Common myeloid progenitor, CD34-positive (primary cell): Measurements from ENCODE around the gene CCSER1.
"Not testable (repeated sequence)": the region's sequence is repeated elsewhere in the genome, so short reads cannot be mapped to it uniquely, and the experiment has no call there.

Experiments
- CTCF ChIA-PET: fragments of 350-600 bp; sonication (Branson Sonifier 250); formaldehyde crosslinking; loops from one replicate; lab custom pipeline; 2021; ENCODE audit warnings: antibody characterized with exemption; lab: Charles Lee
- POLR2A ChIA-PET: fragments of 350-600 bp; sonication (Branson Sonifier 250); formaldehyde crosslinking; loops from one replicate; lab custom pipeline; 2021; ENCODE audit warnings: antibody characterized with exemption; lab: Charles Lee
- DNase-seq, 3 donors: peaks; one replicate each; pipeline versions ENCODE4 v3.0.0 to v3.0.0-alpha.2; 2013
- H3K27ac ChIP-seq, 2 experiments: 1 replicate in 1 of 2; 2 replicates in 1 of 2; pipeline ENCODE4 v1.7.0; 2013; ENCODE audit warnings: inconsistent platforms in 2 of 2, low read length in 2 of 2, mild to moderate bottlenecking in 2 of 2, low read depth in 1 of 2, moderate library complexity in 1 of 2; ENCODE audit not compliant: severe bottlenecking in 2 of 2, insufficient read depth in 1 of 2, poor library complexity in 1 of 2
- H3K27me3 ChIP-seq, 5 experiments: replicated peaks in 2 of 5; 1 replicate in 3 of 5; 2 replicates in 2 of 5; pipeline versions ENCODE4 v1.6.1 to v1.7.0; 2013; ENCODE audit warnings: low read length in 4 of 5, mild to moderate bottlenecking in 2 of 5, moderate library complexity in 2 of 5, inconsistent platforms in 1 of 5; ENCODE audit not compliant: insufficient read depth in 5 of 5, control insufficient read depth in 4 of 5
- H3K36me3 ChIP-seq, 4 experiments: 1 replicate in 2 of 4; 2 replicates in 2 of 4; pipeline versions ENCODE4 v1.6.1 to v1.7.0; 2013; ENCODE audit warnings: low read length in 3 of 4, control low read depth in 1 of 4, mild to moderate bottlenecking in 1 of 4; ENCODE audit not compliant: control insufficient read depth in 4 of 4, insufficient read depth in 4 of 4
- H3K4me1 ChIP-seq, 4 experiments: 1 replicate in 3 of 4; 2 replicates in 1 of 4; pipeline versions ENCODE4 v1.6.1 to v1.7.1; 2013; ENCODE audit warnings: low read length in 3 of 4, mild to moderate bottlenecking in 3 of 4, control low read depth in 1 of 4, inconsistent platforms in 1 of 4, moderate library complexity in 1 of 4; ENCODE audit not compliant: control insufficient read depth in 4 of 4, insufficient read depth in 4 of 4; ENCODE audit errors: control extremely low read depth in 1 of 4
- H3K4me3 ChIP-seq, 7 experiments: 1 replicate in 4 of 7; 2 replicates in 3 of 7; pipeline versions ENCODE4 v1.5.1 to v1.7.0; 2013; ENCODE audit warnings: mild to moderate bottlenecking in 7 of 7, low read length in 6 of 7, moderate library complexity in 6 of 7, inconsistent platforms in 2 of 7, low read depth in 2 of 7, control low read depth in 1 of 7; ENCODE audit not compliant: insufficient read depth in 4 of 7, control insufficient read depth in 1 of 7; ENCODE audit errors: extremely low read depth in 1 of 7
- H3K9me3 ChIP-seq, 5 experiments: 1 replicate in 4 of 5; 2 replicates in 1 of 5; pipeline versions ENCODE4 v1.6.1 to v1.7.1; 2013; ENCODE audit warnings: low read length in 4 of 5, mild to moderate bottlenecking in 2 of 5, inconsistent platforms in 1 of 5, low read depth in 1 of 5, moderate library complexity in 1 of 5; ENCODE audit not compliant: control insufficient read depth in 4 of 5, insufficient read depth in 2 of 5; ENCODE audit errors: control extremely low read depth in 1 of 5
- WGBS: methylation state at CpG from one replicate; pipeline ENCODE4 v1.1.5; 2013; ENCODE audit not compliant: insufficient coverage; 5-methylcytosine and 5-hydroxymethylcytosine counted together

CCSER1 gene

DNA sequence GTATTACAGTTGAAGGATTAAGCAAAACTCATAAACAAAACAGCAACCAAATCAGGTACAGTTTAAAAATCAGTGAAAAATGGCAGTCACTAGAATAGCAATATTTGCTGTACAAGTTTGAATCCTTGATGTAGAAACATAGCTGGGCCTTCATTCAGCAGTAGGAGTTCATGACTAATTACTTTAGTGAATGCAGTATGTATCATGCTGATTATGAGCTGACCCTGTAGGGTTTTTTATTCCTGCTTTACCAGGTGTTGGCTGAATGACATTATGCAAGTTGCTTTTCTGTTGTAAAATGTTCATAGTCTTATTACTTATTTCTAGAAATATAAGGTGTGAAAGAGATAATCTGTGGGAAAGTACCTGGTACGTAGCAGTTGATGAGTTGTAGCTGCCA lies 179.6 kb downstream of the CCSER1 start:
- no peak overlapping the region for H3K27ac ChIP-seq
- POLR2A ChIA-PET, result no interaction called here
- H3K4me3 ChIP-seq, result no peak overlapping the region
- DNase-seq, result no peak
- H3K27me3 ChIP-seq, result no peaks in the 10 kb centered on the region
- WGBS, result no CpG with 5 or more reads among the region's 1 CpG
- no peaks in the 10 kb centered on the region for H3K9me3 ChIP-seq
- H3K36me3 ChIP-seq, result peaks cover 0 to 3% (median 1%) of the 10 kb centered on the region in 4 experiments
- H3K4me1 ChIP-seq, result no peaks in the 10 kb centered on the region
- CTCF ChIA-PET, result no interaction called here

DNA sequence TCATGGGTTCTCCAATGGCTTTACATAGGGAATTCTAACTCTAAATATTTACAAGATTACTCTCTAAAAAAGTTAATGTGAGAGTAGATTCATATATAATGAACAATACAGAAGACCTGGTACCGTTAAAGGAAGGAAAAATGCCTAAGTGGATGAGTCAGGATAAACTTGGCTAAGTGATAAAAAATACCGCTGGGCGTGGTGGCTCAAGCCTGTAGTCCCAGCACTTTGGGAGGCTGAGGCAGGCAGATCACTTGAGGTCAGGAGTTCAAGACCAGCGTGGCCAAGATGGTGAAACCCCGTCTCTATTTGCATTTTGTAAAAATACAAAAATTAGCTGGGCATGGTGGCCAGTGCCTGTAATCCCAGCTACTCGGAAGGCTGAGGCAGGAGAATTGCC lies 189.9 kb downstream of the CCSER1 start:
- 92% methylated on average over 5 of the region's 6 CpGs for WGBS
- H3K4me3 ChIP-seq, H3K4me1 ChIP-seq, POLR2A ChIA-PET, H3K36me3 ChIP-seq, H3K27me3 ChIP-seq, H3K9me3 ChIP-seq, H3K27ac ChIP-seq: not testable (repeated sequence)
- CTCF ChIA-PET, result interaction anchor here (0.7 kb wide), 1 partner anchor 224 kb away, joined by 3 read pairs; no protein-coding TSS in a partner anchor
- peak in 1 of 3 donors; percentile 10 for DNase-seq

DNA sequence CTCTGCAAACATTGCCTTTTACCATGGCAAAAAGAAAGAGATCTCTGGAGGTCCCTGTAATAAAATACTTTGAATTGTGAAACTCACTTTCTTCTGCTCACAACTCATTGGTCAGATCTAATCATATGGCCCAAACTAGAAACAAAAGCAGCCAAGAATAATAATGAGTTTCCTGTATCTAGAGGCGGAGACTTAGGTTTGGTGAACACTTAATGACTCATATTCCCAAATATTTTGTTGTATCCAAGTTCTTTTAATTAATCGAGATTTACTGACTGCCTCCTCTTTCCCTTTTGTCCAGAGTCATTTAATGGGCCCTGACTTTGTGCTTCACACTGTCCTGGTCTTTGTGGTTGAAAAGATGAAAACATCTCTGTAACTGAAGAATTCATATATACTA lies 190.6 kb downstream of the CCSER1 start:
- CTCF ChIA-PET, result no interaction called here
- 100% methylated on average over 1 of the region's 2 CpGs for WGBS
- H3K4me1 ChIP-seq, result peaks cover 0 to 2% (median under 1%) of the 10 kb centered on the region in 4 experiments
- H3K9me3 ChIP-seq, result peaks cover 0 to 2% (median 0%) of the 10 kb centered on the region in 5 experiments
- no peak overlapping the region for H3K27ac ChIP-seq
- no peaks in the 10 kb centered on the region for H3K27me3 ChIP-seq
- peak in 1 of 3 donors; percentile 10 for DNase-seq
- no peak overlapping the region for H3K4me3 ChIP-seq
- peaks cover 0 to 3% (median 1%) of the 10 kb centered on the region in 4 experiments for H3K36me3 ChIP-seq
- POLR2A ChIA-PET, result no interaction called here

- ChIA-PET CTCF (no interaction called here), POLR2A (no interaction called here)
- H3K4me3 ChIP-seq, result no peak overlapping the region
- no CpG with 5 or more reads among the region's 2 CpGs for WGBS
- DNase-seq, result peak; percentile 7 to 71 (median 69)
- H3K27ac ChIP-seq, result no peak overlapping the region
- H3K27me3 ChIP-seq, result no peaks in the 10 kb centered on the region
- H3K36me3 ChIP-seq, result peaks cover 0 to 4% (median 1%) of the 10 kb centered on the region in 4 experiments
- H3K9me3 ChIP-seq, result peaks cover 0 to 2% (median 0%) of the 10 kb centered on the region in 5 experiments
- H3K4me1 ChIP-seq, result peaks cover 0 to 2% (median under 1%) of the 10 kb centered on the region in 4 experiments
Measured at GRCh38 chr4:90318193-90318592, 191.0 kb downstream of the CCSER1 start.

- Histone ChIP-seq H3K4me1 (peaks cover 2 to 15% (median 6%) of the 10 kb centered on the region in 4 experiments), H3K4me3 (peak overlapping the region in 2 of 7 experiments; percentile 5 to 32), H3K9me3 (no peaks in the 10 kb centered on the region), H3K27me3 (no peaks in the 10 kb centered on the region), H3K36me3 (no peaks in the 10 kb centered on the region), H3K27ac (no peak overlapping the region)
- WGBS, result 17% methylated on average over 1 of the region's 2 CpGs
- peak; percentile 14 to 64 (median 58) for DNase-seq
- ChIA-PET POLR2A (no interaction called here), CTCF (no interaction called here)
Measured at GRCh38 chr4:90328558-90328957, 201.4 kb downstream of the CCSER1 start.

DNA sequence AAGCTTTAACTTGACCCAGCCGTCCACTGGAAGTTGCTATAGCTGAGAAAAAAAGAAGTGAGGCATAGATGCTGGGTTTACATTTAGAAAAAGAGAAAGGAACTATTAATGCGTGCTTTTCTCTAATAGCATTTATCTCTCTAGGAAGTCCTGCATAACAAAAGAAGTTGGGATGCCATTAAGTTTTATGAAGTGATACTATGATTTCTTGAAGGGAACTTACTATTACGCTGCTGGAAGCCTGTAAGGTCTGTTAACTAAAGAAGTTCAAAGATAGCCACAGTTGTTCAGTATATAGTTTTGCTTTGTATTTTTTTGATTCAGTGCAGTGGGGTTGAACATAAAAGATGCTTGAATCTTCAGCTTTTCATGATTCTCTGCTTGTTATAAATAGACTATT lies 203.4 kb downstream of the CCSER1 start:
- CTCF ChIA-PET, result no interaction called here
- peaks cover 2 to 15% (median 6%) of the 10 kb centered on the region in 4 experiments for H3K4me1 ChIP-seq
- H3K4me3 ChIP-seq, result no peak overlapping the region
- no peaks in the 10 kb centered on the region for H3K9me3 ChIP-seq
- no peak for DNase-seq
- POLR2A ChIA-PET, result no interaction called here
- H3K36me3 ChIP-seq, result no peaks in the 10 kb centered on the region
- H3K27ac ChIP-seq, result no peak overlapping the region
- no peaks in the 10 kb centered on the region for H3K27me3 ChIP-seq
- whole genome bisulfite sequencing, result 100% methylated on average over 1 of the region's 3 CpGs

DNA sequence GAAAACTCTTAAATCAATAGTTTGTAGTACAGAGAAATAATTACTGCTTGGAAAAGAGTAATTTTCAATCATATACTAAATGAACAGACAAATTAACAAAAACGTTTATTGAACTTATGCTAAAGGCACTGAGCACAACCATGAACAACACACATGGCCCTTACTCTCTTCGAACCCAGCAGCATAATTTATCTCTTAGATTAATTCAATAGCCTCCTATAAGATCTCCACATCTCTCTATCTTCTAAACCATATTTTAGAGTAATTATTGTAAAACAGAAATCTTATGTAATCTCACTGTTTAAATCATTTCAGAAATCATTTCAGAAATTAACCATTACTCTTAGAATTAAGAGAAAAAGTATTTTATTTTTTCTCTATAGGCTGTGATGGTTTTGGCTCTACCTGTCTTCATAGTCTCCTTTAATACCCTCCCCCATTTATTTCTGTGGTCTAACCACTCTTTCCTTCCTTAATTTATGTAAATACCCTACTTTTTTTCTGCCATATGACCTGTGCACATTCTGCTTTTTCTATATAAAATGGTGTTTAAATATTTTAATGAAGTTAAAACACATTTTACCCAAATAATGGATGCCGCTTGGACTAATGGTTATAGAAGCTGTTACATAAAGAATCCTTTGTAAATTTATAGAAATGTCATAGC lies 218.5 kb downstream of the CCSER1 start:
- no peaks in the 10 kb centered on the region for H3K36me3 ChIP-seq
- ChIA-PET CTCF (interaction anchor here (0.7 kb wide), 1 partner anchor 9 kb away, joined by 3 read pairs; no protein-coding TSS in a partner anchor), POLR2A (no interaction called here)
- DNase-seq, result peak in 2 of 3 donors; percentile 52 to 56
- no peaks in the 10 kb centered on the region for H3K27me3 ChIP-seq
- H3K4me3 ChIP-seq, result no peak overlapping the region
- no peak overlapping the region for H3K27ac ChIP-seq
- no peaks in the 10 kb centered on the region for H3K9me3 ChIP-seq
- peaks cover 0 to 14% (median 6%) of the 10 kb centered on the region in 4 experiments for H3K4me1 ChIP-seq
- WGBS, result 100% methylated on average over 1 of the region's 3 CpGs
